Measurements from ENCODE around the gene TRAF7. TPM values are rescaled to one million over a fixed set of nuclear protein-coding genes. Genes with fewer than 3 reads are reported as not detected.
"Not testable (repeated sequence)": the region's sequence is repeated elsewhere in the genome, so short reads cannot be mapped to it uniquely, and the experiment has no call there.

Gene TRAF7
- total RNA-seq = 10 to 100 TPM; 15.3 to 97.1 (median 51.7) TPM

DNA sequence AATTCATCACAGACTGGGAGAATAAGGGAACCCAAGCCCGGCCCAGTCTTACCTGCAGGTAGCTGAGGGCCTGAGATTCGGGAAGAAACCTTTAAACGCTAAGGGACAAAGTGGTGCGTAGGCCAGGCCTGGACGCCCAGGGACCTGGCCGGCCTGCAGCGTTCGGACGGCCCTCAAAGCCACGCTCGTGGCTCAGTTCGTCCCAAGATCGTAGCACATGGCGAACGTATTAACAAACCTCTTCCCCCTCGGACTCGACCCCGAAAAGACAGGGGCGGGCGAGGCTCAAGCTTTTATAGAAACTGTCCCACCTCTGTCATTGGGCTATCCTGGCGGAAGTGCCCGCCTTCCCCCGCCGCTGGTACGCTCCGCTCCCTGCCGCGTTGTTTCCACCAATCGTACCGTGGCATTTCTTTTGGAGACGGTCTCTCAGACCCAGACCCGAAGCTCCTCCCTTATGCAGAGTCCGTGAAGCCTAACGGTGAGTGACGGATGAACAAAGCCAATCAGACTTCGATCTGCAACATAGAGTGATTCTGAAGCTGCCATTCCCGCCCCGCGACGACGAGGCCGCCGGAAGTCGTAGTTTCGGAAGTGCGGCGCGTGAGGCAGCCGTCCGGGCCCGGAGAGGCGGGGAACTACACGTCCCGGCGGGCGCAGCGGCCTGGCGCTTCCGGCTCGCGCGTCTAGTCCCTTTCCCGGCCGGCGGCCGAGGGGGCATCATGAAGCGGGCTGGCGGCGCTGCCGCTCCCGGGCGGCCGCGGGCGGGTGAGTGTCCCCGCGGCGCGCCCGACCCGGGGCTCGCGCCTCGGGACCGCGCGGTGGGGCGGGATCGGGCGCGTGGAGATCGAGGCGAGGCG lies at the start of gene TRAF7:
TSS of gene TRAF7 (plus strand) at position 692 of the 860 bp plus-strand sequence. CDS start 8,139 bp downstream, outside the sequence.
- H3K27ac ChIP-seq = peak within 1 kb of the TSS; percentile 76 to 83
- no peaks in the 10 kb centered on the region for H3K9me3 ChIP-seq
- H3K4me3 ChIP-seq = peak within 1 kb of the TSS; percentile 66 to 92
- peak; percentile 98 to 100 for DNase-seq
- no peaks in the 10 kb centered on the region for H3K27me3 ChIP-seq
- peak in 1 of 4 experiments; percentile 36 for TF ChIP-seq CTCF (IDR thresholded peaks at IDR 0.05)
- TF ChIP-seq POLR2A (IDR thresholded peaks at IDR 0.05) = peak; percentile 97
- H3K4me1 ChIP-seq = peaks cover 5 to 36% of the 10 kb centered on the region in 2 donors
- intact Hi-C loops (cut with DNase I; ENCODE audit: low total_unique reads) = loop anchor here (10.0 kb wide), 2 partner anchors 51 to 59 kb away; partner anchors contain the start of genes BRICD5 and PGP
- H3K36me3 ChIP-seq = no peaks in the 10 kb centered on the region

DNA sequence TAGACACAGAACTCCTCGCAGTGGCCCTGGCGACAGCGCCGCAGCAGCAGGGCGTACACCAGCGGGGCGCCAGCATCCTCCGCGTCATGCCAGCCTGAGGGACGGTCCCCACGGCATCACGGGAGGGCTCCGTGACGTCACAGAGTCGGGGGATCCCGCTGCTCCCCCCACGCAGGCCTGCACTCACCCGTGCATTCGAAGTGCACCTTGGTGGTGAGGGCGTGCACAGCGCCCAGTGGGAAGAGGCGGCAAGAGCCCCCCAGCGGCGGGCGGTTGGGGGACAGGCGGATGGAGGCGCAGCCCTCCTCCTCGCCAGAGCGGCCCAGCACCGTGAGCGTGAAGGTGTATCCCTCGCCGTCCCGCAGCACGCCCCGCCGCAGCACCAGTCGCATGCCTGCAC lies 49.4 kb upstream of the TRAF7 start:
- not testable (repeated sequence) for H3K9me3 ChIP-seq, H3K27me3 ChIP-seq, H3K27ac ChIP-seq, DNase-seq, H3K4me3 ChIP-seq, H3K36me3 ChIP-seq, H3K4me1 ChIP-seq
- intact Hi-C loops (cut with DNase I; ENCODE audit: low total_unique reads) = loop anchor here (10.0 kb wide), 1 partner anchor 49 kb away; the partner anchor contains the start of gene TRAF7

- H3K36me3 ChIP-seq, H3K4me1 ChIP-seq, DNase-seq, H3K9me3 ChIP-seq, H3K27me3 ChIP-seq, H3K27ac ChIP-seq, H3K4me3 ChIP-seq: not testable (repeated sequence)
- intact Hi-C loops (cut with DNase I; ENCODE audit: low total_unique reads) = loop anchor here (10.0 kb wide), 1 partner anchor 48 kb away; the partner anchor contains the start of gene TRAF7
These were observed 48.3 kb upstream of the TRAF7 start for GRCh38 chr16:2107121-2107790.

GRCh38 chr16:2107791-2108125 lies 47.8 kb upstream of the TRAF7 start:
- not testable (repeated sequence) for H3K27ac ChIP-seq, H3K4me1 ChIP-seq, DNase-seq, H3K9me3 ChIP-seq, H3K36me3 ChIP-seq, H3K27me3 ChIP-seq, H3K4me3 ChIP-seq
- intact Hi-C loops (cut with DNase I; ENCODE audit: low total_unique reads) = loop anchor here (10.0 kb wide), 1 partner anchor 47 kb away; the partner anchor contains the start of gene TRAF7

- H3K9me3 ChIP-seq, H3K36me3 ChIP-seq, H3K4me1 ChIP-seq, H3K4me3 ChIP-seq, H3K27ac ChIP-seq, H3K27me3 ChIP-seq, DNase-seq: not testable (repeated sequence)
- intact Hi-C loops (cut with DNase I; ENCODE audit: low total_unique reads) = loop anchor here (10.0 kb wide), 1 partner anchor 46 kb away; the partner anchor contains the start of gene TRAF7
These were observed 46.9 kb upstream of the TRAF7 start for GRCh38 chr16:2108446-2109270.

GRCh38 chr16:2109271-2109580 lies 46.4 kb upstream of the TRAF7 start:
- intact Hi-C loops (cut with DNase I; ENCODE audit: low total_unique reads) = loop anchor here (10.0 kb wide), 1 partner anchor 46 kb away; the partner anchor contains the start of gene TRAF7
- H3K27ac ChIP-seq, H3K4me3 ChIP-seq, DNase-seq, H3K27me3 ChIP-seq, H3K4me1 ChIP-seq, H3K36me3 ChIP-seq, H3K9me3 ChIP-seq: not testable (repeated sequence)

- not testable (repeated sequence) for H3K4me3 ChIP-seq, H3K27ac ChIP-seq, H3K36me3 ChIP-seq, H3K9me3 ChIP-seq, H3K27me3 ChIP-seq, H3K4me1 ChIP-seq, DNase-seq
- intact Hi-C loops (cut with DNase I; ENCODE audit: low total_unique reads) = loop anchor here (10.0 kb wide), 1 partner anchor 45 kb away; the partner anchor contains the start of gene TRAF7
These were observed 45.7 kb upstream of the TRAF7 start for GRCh38 chr16:2109872-2110271.

DNA sequence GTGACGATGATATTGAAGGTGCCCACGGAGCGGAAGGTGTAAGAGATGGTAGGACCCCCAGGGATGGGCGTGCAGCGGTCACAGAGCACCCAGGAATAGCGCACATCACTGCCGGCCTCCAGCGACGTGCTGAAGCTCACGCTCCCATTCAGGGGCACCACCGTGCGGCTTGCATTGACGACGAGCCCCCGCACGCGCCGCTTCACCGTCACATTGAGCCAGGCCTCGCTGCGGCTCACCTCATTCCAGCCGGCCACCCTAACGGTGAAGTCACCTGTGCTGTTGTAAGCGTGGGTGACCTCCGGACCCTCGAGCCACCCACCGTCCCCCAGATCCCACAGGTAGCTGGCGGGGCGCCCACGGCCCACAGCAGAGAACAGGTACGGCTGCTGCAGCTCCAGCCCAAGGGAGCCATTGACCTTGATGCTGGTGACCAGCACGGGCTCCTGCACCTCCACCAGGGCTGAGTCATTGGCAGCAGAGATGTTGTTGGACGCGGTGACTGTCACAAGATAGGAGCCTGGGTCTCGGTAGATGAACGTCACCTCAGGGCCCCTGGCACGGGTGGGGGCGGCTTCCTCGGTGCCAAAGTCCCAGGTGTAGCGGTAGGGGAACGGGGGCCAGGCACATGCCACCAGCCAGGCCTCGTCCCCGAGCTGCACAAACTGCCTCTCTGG lies 45.1 kb upstream of the TRAF7 start:
- H3K27me3 ChIP-seq; DNase-seq; H3K36me3 ChIP-seq; H3K9me3 ChIP-seq; H3K4me1 ChIP-seq; H3K27ac ChIP-seq; intact Hi-C loops (cut with DNase I; ENCODE audit: low total_unique reads); H3K4me3 ChIP-seq: not testable (repeated sequence)

DNA sequence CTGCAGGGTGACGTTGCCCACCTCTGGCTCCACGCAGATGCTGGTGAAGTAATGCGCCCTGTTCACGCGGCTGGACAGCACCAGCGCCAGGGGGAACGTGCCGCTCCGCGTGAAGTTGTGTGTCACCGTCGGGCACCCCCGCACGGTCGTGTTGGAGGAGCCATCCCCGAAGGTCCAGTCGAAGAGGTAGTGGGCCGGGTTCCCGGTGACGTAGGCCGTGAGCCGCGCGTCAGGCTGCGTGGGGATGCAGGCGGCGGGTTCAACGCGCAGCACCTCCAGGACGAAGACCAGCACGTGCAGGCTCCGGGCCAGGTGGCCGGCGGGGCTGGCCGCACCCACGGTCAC lies 44.6 kb upstream of the TRAF7 start:
- H3K9me3 ChIP-seq; H3K36me3 ChIP-seq; H3K4me3 ChIP-seq; H3K27ac ChIP-seq; H3K4me1 ChIP-seq; DNase-seq; H3K27me3 ChIP-seq; intact Hi-C loops (cut with DNase I; ENCODE audit: low total_unique reads): not testable (repeated sequence)

- H3K4me1 ChIP-seq; H3K9me3 ChIP-seq; H3K36me3 ChIP-seq; H3K27ac ChIP-seq; H3K4me3 ChIP-seq; H3K27me3 ChIP-seq; DNase-seq; intact Hi-C loops (cut with DNase I; ENCODE audit: low total_unique reads): not testable (repeated sequence)
These were observed 43.9 kb upstream of the TRAF7 start for GRCh38 chr16:2111412-2112335.
